Heart left ventricle (tissue), 16 donors: ENCODE data around the gene UBQLNL. TPM values are rescaled to one million over a fixed set of nuclear protein-coding genes. Genes with fewer than 3 reads are reported as not detected.

Experiments
- ATAC-seq, 4 donors: fragments of 200-7000 bp; cut with Tn5 transposase; one replicate each; pipeline ENCODE4 v1.9.1; 2020 to 2022; ENCODE audit warnings: moderate library complexity in 4 of 4, mild to moderate bottlenecking in 3 of 4, moderate number of reproducible peaks in 1 of 4
- DNase-seq, 5 donors: peaks; one replicate each; pipeline ENCODE4 v3.0.0-alpha.2; 2020
- H3K27ac ChIP-seq, 12 donors: fragments of 200-600 bp; sonication (generic) in 4 of 12; one replicate each; pipeline versions ENCODE4 v1.5.0 to v1.8.0; 2016 to 2022; ENCODE audit warnings: mild to moderate bottlenecking in 2 of 12
- H3K27me3 ChIP-seq, 9 donors: fragments of 200-600 bp; sonication (generic) in 2 of 9; one replicate each; pipeline versions ENCODE4 v1.5.1 to v1.8.0; 2016 to 2022; ENCODE audit warnings: mild to moderate bottlenecking in 3 of 9
- H3K36me3 ChIP-seq, 9 donors: fragments of 200-600 bp; sonication (generic) in 2 of 9; one replicate each; pipeline versions ENCODE4 v1.5.0 to v1.8.0; 2018 to 2022; ENCODE audit warnings: mild to moderate bottlenecking in 2 of 9
- H3K4me1 ChIP-seq, 12 donors: fragments of 200-600 bp; sonication (generic) in 4 of 12; one replicate each; pipeline versions ENCODE4 v1.5.0 to v1.8.0; 2016 to 2022; ENCODE audit warnings: mild to moderate bottlenecking in 3 of 12
- H3K4me3 ChIP-seq, 12 donors: fragments of 200-600 bp; sonication (generic) in 4 of 12; one replicate each; pipeline versions ENCODE4 v1.5.0 to v1.8.0; 2017 to 2022; ENCODE audit warnings: mild to moderate bottlenecking in 9 of 12, moderate library complexity in 4 of 12
- H3K9me3 ChIP-seq, 12 donors: fragments of 200-600 bp; sonication (generic) in 4 of 12; one replicate each; pipeline versions ENCODE4 v1.5.0 to v1.8.0; 2016 to 2022; ENCODE audit warnings: mild to moderate bottlenecking in 1 of 12
- CTCF ChIP-seq, 12 donors: fragments of 200-600 bp; sonication (generic) in 4 of 12; IDR thresholded peaks; one replicate each; pipeline versions ENCODE4 v1.5.0 to v1.8.0; 2018 to 2022; ENCODE audit warnings: antibody characterized with exemption in 12 of 12, mild to moderate bottlenecking in 5 of 12
- POLR2A ChIP-seq, 2 donors: fragments of 450-650 bp; IDR thresholded peaks; one replicate each; pipeline ENCODE4 v1.6.1; 2017; ENCODE audit warnings: antibody characterized with exemption in 2 of 2, mild to moderate bottlenecking in 2 of 2, moderate library complexity in 2 of 2
- WGBS, 4 donors: extraction: QIAGEN DNeasy Blood & Tissue Kit in 2 of 4; methylation state at CpG; one replicate each; pipeline versions ENCODE4 v1.1.5 to v1.1.7; 2013 to 2018; 5-methylcytosine and 5-hydroxymethylcytosine counted together
- intact Hi-C, 10 donors: fragments of 100-400 bp; cut with DNase I; formaldehyde crosslinking; loops; one replicate each; pipeline versions ENCODE4 v1.11.1 to v1.14.2; 2022
- polyA plus RNA-seq, 2 donors: library from polyadenylated mRNA; stranded (reverse); fragments of 200-250 nt; gene quantifications; one replicate each; pipeline ENCODE4 v1.2.3, GENCODE V29; 2013
- total RNA-seq, 9 donors: library from RNA; depleted of rRNA in 2 of 9; stranded (reverse); fragments of >200 nt in 2 of 9; fragmentation: NEBNext Ultra II Directional in 3 of 9; extraction: Animal tissue kit (Norgen Biotek cat#: 25700) in 3 of 9; gene quantifications; one replicate each; pipeline versions ENCODE4 v1.1.0 to v1.2.4, GENCODE V29; 2016 to 2023
- donor health status: ischemic (EF 13 %, LVEDD 7.1; RV severe dilation, severe dysfunction).
- donor health status: healthy with polysubstance abuse.
- donor health status: DM: no; HTN: yes; CAD: no.
- donor health status: DM: no; HTN: no; CAD: no.
- donor health status: ischemic (EF 25% LVEDD 6.9; RV normal size, moderate dysfunction).
- donor health status: ischemic (EF 25% LVEDD 5.7; RV mildly dilated, moderate dysfunction).
- donor health status: healthy.
- donor health status: DM: yes; HTN: yes; CAD: no.
- donor health status: ischemic (EF 35%, LVEDD 5.7; RV mildly dilated, moderate dysfunction).
- donor health status: nonischemic (EF 11% LVEDD 7.7; RV severe dilation, severe dysfunction).
- donor health status: DM: yes; HTN: yes; CAD: no.
- donor health status: PGD.
- donor health status: ischemic (EF 29% LVEDD 5.4; RV normal size, mild dysfunction).
- donor health status: nonischemic (EF 23%, LVEDD 6.1; RV moderate dilation, normal function).

UBQLNL gene
- total and polyA plus RNA-seq, 11 donors: 0.03 to 0.25 (median 0.17) TPM; not detected in 4

GRCh38 chr11:5531053-5531831 is 14.7 kb upstream of the UBQLNL start:
- Histone ChIP-seq H3K9me3 (no peaks in the 10 kb centered on the region), H3K36me3 (no peaks in the 10 kb centered on the region), H3K27ac (no peak overlapping the region), H3K4me3 (no peak overlapping the region), H3K27me3 (no peaks in the 10 kb centered on the region), H3K4me1 (peaks cover 0 to 9% (median 0%) of the 10 kb centered on the region in 12 donors)
- ATAC-seq (no peak), DNase-seq (no peak)
- intact Hi-C loops: no loop called here
- WGBS, 4 donors: 65 to 71% (median 68%) methylated on average over 2 of the region's 2 CpGs
- no peak for TF ChIP-seq CTCF (IDR thresholded peaks at IDR 0.05)
- no peak for TF ChIP-seq POLR2A (IDR thresholded peaks at IDR 0.05)

GRCh38 chr11:5528495-5528894 is 12.0 kb upstream of the UBQLNL start:
- Histone ChIP-seq H3K4me1 (peaks cover 0 to 9% (median 0%) of the 10 kb centered on the region in 12 donors), H3K36me3 (no peaks in the 10 kb centered on the region), H3K27ac (peak overlapping the region in 2 of 12 donors; percentile 39 to 51), H3K27me3 (no peaks in the 10 kb centered on the region), H3K4me3 (no peak overlapping the region), H3K9me3 (no peaks in the 10 kb centered on the region)
- DNase-seq: no peak
- intact Hi-C loops: no loop called here
- WGBS, 4 donors: 29 to 45% (median 32%) methylated on average over 1 of the region's 1 CpG
- no peak for TF ChIP-seq CTCF (IDR thresholded peaks at IDR 0.05)
- TF ChIP-seq POLR2A (IDR thresholded peaks at IDR 0.05): no peak
- peak in 1 of 4 donors; percentile 77 for ATAC-seq

- Histone ChIP-seq H3K27ac (no peak overlapping the region), H3K9me3 (no peaks in the 10 kb centered on the region), H3K36me3 (no peaks in the 10 kb centered on the region), H3K4me1 (peaks cover 0 to 9% (median 0%) of the 10 kb centered on the region in 12 donors), H3K27me3 (no peaks in the 10 kb centered on the region), H3K4me3 (no peak overlapping the region)
- WGBS, 4 donors: 85 to 98% (median 96%) methylated on average over 5 of the region's 5 CpGs
- no peak for DNase-seq
- TF ChIP-seq POLR2A (IDR thresholded peaks at IDR 0.05) (no peak), CTCF (IDR thresholded peaks at IDR 0.05) (no peak)
- no peak for ATAC-seq
- intact Hi-C loops: no loop called here
These were observed 11.2 kb upstream of the UBQLNL start for GRCh38 chr11:5527716-5528115.

GRCh38 chr11:5524756-5525155 is 8.3 kb upstream of the UBQLNL start:
- intact Hi-C loops: loop anchor here in 1 of 10 donors (2.0 kb wide), 1 partner anchor 20 kb away; no protein-coding TSS in a partner anchor
- Histone ChIP-seq H3K36me3 (no peaks in the 10 kb centered on the region), H3K4me1 (peaks cover 0 to 9% (median 0%) of the 10 kb centered on the region in 12 donors), H3K4me3 (no peak overlapping the region), H3K27ac (no peak overlapping the region), H3K9me3 (no peaks in the 10 kb centered on the region), H3K27me3 (no peaks in the 10 kb centered on the region)
- DNase-seq (no peak), ATAC-seq (no peak)
- TF ChIP-seq POLR2A (IDR thresholded peaks at IDR 0.05): no peak
- no peak for TF ChIP-seq CTCF (IDR thresholded peaks at IDR 0.05)
- WGBS, 4 donors: 67 to 75% (median 71%) methylated on average over 3 of the region's 3 CpGs
